HEK293T (cell line): ENCODE results near the gene CRAMP1.

Source experiments
- CTCF ChIA-PET: fragments of 350-600 bp; formaldehyde crosslinking; extraction: SDS; loops from one replicate; lab custom pipeline; 2021; ENCODE audit warnings: antibody characterized with exemption, inconsistent platforms; lab: Yijun Ruan, JAX
- POLR2A ChIA-PET: fragments of 350-600 bp; formaldehyde crosslinking; extraction: SDS; loops from one replicate; lab custom pipeline; 2020; ENCODE audit warnings: antibody characterized with exemption, inconsistent platforms; lab: Yijun Ruan, JAX
- DNase-seq: peaks from one replicate; pipeline ENCODE4 v3.0.0; 2012; ENCODE audit warnings: mixed read lengths; ENCODE audit errors: extremely low spot score
- ARNT ChIP-seq: fragments of 450-650 bp; IDR thresholded peaks from 2 replicates; pipeline ENCODE4 v1.6.1; 2017; ENCODE audit warnings: mild to moderate bottlenecking
- BHLHE40 ChIP-seq: fragments of 450-650 bp; IDR thresholded peaks from 2 replicates; pipeline ENCODE4 v1.6.1; 2016; ENCODE audit warnings: mild to moderate bottlenecking, moderate library complexity, borderline replicate concordance
- CTBP1 ChIP-seq: fragments of 450-650 bp; IDR thresholded peaks from 2 replicates; pipeline ENCODE4 v1.6.1; 2016; ENCODE audit warnings: borderline replicate concordance
- ELF4 ChIP-seq: fragments of 450-650 bp; IDR thresholded peaks from 2 replicates; pipeline ENCODE4 v1.6.1; 2017; ENCODE audit warnings: antibody characterized with exemption
- FOXA1 ChIP-seq: fragments of 450-650 bp; IDR thresholded peaks from 2 replicates; pipeline ENCODE4 v1.6.1; 2016; ENCODE audit warnings: mild to moderate bottlenecking
- FOXK2 ChIP-seq: fragments of 450-650 bp; IDR thresholded peaks from 2 replicates; pipeline ENCODE4 v1.6.1; 2016; ENCODE audit warnings: mild to moderate bottlenecking
- FOXM1 ChIP-seq: fragments of 450-650 bp; IDR thresholded peaks from 2 replicates; pipeline ENCODE4 v1.6.1; 2017; ENCODE audit warnings: mild to moderate bottlenecking, borderline replicate concordance
- HDGF ChIP-seq: fragments of 450-650 bp; IDR thresholded peaks from 2 replicates; pipeline ENCODE4 v1.6.1; 2017; ENCODE audit warnings: antibody characterized with exemption, borderline replicate concordance
- L3MBTL2 ChIP-seq: fragments of 450-650 bp; conservative IDR thresholded peaks from 2 replicates; pipeline ENCODE4 v1.6.1; 2016; ENCODE audit warnings: mild to moderate bottlenecking
- LEF1 ChIP-seq: fragments of 450-650 bp; IDR thresholded peaks from 2 replicates; pipeline ENCODE4 v1.6.1; 2017; ENCODE audit warnings: mild to moderate bottlenecking, borderline replicate concordance
- NFRKB ChIP-seq: fragments of 450-650 bp; IDR thresholded peaks from 2 replicates; pipeline ENCODE4 v1.6.1; 2016; ENCODE audit warnings: mild to moderate bottlenecking, moderate library complexity
- PKNOX1 ChIP-seq: fragments of 450-650 bp; IDR thresholded peaks from 2 replicates; pipeline ENCODE4 v1.6.1; 2016
- SP1 ChIP-seq: fragments of 450-650 bp; IDR thresholded peaks from 2 replicates; pipeline ENCODE4 v1.6.1; 2017
- SUZ12 ChIP-seq: fragments of 450-650 bp; IDR thresholded peaks from 2 replicates; pipeline ENCODE4 v1.6.1; 2016; ENCODE audit warnings: mild to moderate bottlenecking
- TARDBP ChIP-seq: fragments of 450-650 bp; IDR thresholded peaks from 2 replicates; pipeline ENCODE4 v1.6.1; 2016
- ZNF384 ChIP-seq: fragments of 450-650 bp; IDR thresholded peaks from 2 replicates; pipeline ENCODE4 v1.6.1; 2016

CRAMP1 gene

GRCh38 chr16:1641261-1641660 lies 29.1 kb downstream of the CRAMP1 start:
- CTCF ChIA-PET = no interaction called here
- no peak for TF ChIP-seq NFRKB
- DNase-seq = no peak
- POLR2A ChIA-PET = no interaction called here

- CTCF ChIA-PET = no interaction called here
- DNase-seq = no peak
- POLR2A ChIA-PET = no interaction called here
- TF ChIP-seq ELF4 (no peak), SP1 (no peak), FOXA1 (no peak), TARDBP (no peak), ZNF384 (no peak), BHLHE40 (no peak), FOXK2 (no peak), L3MBTL2 (no peak)
Measured at GRCh38 chr16:1642148-1642547, 30.0 kb downstream of the CRAMP1 start.

- TF ChIP-seq SP1 = no peak
- no peak for TF ChIP-seq TARDBP
- no peak for TF ChIP-seq LEF1
- TF ChIP-seq ARNT = no peak
- TF ChIP-seq NFRKB = no peak
- no peak for TF ChIP-seq SUZ12
- no peak for TF ChIP-seq FOXA1
- no peak for TF ChIP-seq BHLHE40
- TF ChIP-seq L3MBTL2 = no peak
- no peak for TF ChIP-seq ELF4
- TF ChIP-seq FOXK2 = no peak
Measured at GRCh38 chr16:1642753-1643152, 30.6 kb downstream of the CRAMP1 start.

GRCh38 chr16:1643521-1643920 lies 31.4 kb downstream of the CRAMP1 start:
- CTCF ChIA-PET = no interaction called here

More at GRCh38 chr16:1642753-1643152, 30.6 kb downstream of the CRAMP1 start:
- POLR2A ChIA-PET = no interaction called here
- CTCF ChIA-PET = no interaction called here
- DNase-seq = no peak

GRCh38 chr16:1645914-1646525 lies 33.9 kb downstream of the CRAMP1 start:
- DNase-seq = no peak
- POLR2A ChIA-PET = no interaction called here

More at GRCh38 chr16:1643521-1643920, 31.4 kb downstream of the CRAMP1 start:
- DNase-seq = no peak
- no peak for TF ChIP-seq BHLHE40
- no peak for TF ChIP-seq FOXA1
- no peak for TF ChIP-seq ARNT
- no peak for TF ChIP-seq NFRKB
- TF ChIP-seq CTBP1 = no peak
- no peak for TF ChIP-seq SP1
- TF ChIP-seq ZNF384 = no peak
- POLR2A ChIA-PET = no interaction called here

GRCh38 chr16:1647856-1648255 lies 35.7 kb downstream of the CRAMP1 start:
- CTCF ChIA-PET = no interaction called here
- POLR2A ChIA-PET = no interaction called here
- TF ChIP-seq SUZ12 (no peak), FOXM1 (no peak), BHLHE40 (no peak), ARNT (no peak), LEF1 (no peak), SP1 (no peak), CTBP1 (no peak), ZNF384 (no peak), ELF4 (no peak), HDGF (no peak), FOXA1 (no peak), L3MBTL2 (no peak), TARDBP (no peak), NFRKB (no peak), FOXK2 (no peak), PKNOX1 (no peak)
- DNase-seq = no peak

More at GRCh38 chr16:1645914-1646525, 33.9 kb downstream of the CRAMP1 start:
- CTCF ChIA-PET = no interaction called here
- TF ChIP-seq LEF1 (no peak), HDGF (no peak), BHLHE40 (no peak), TARDBP (no peak), ELF4 (no peak), L3MBTL2 (no peak), FOXK2 (no peak)

GRCh38 chr16:1650131-1650530 lies 38.0 kb downstream of the CRAMP1 start:
- POLR2A ChIA-PET = interaction anchor here (2.1 kb wide), 1 partner anchor 9 kb away, joined by 4 read pairs; no protein-coding TSS in a partner anchor
- TF ChIP-seq BHLHE40 (no peak), ELF4 (no peak), SP1 (no peak), SUZ12 (no peak), NFRKB (no peak), ZNF384 (no peak), CTBP1 (no peak), FOXA1 (no peak), L3MBTL2 (no peak), FOXM1 (no peak), ARNT (no peak), LEF1 (no peak), PKNOX1 (no peak)
- no peak for DNase-seq
- CTCF ChIA-PET = no interaction called here
